ENCODE results near the gene CWC27. TPM values are rescaled to one million over a fixed set of nuclear protein-coding genes. Genes with fewer than 3 reads are reported as not detected.

CWC27 gene
- polyA plus RNA-seq, 3 donors from 2014 or later = 19.2 to 33.4 (median 28.1) TPM

DNA sequence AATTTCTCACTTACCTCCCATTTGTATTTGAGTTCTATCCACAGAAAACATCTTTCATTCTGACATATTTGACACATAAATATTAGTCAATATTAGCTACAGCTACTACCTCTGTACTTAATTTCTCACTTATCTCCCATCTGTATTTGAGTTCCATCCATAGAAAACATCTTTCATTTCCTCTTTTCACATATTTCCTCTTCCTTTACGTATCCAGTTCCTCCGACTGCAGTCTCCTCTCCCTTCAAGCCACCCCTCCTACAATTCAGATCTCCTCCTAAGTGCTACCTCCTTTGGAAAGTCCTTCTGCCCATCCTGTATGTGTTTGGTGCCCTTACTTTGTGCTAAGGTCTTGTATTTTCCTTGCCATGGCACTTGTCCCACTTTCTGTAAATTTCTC lies 1.8 kb upstream of the CWC27 start:
- H3K4me3 Mint-ChIP-seq = peak overlapping the region; percentile 14 to 100 (median 99)
- peaks cover 0 to 3% (median 0%) of the 10 kb centered on the region in 3 donors for H3K36me3 Mint-ChIP-seq
- no peaks in the 10 kb centered on the region for H3K9me3 Mint-ChIP-seq
- H3K27ac Mint-ChIP-seq = peak overlapping the region in 3 of 6 donors; percentile 14 to 50 (median 25)
- peaks cover 52 to 73% of the 10 kb centered on the region in 2 donors for H3K4me1 Mint-ChIP-seq
- H3K27me3 Mint-ChIP-seq (ENCODE audit: low read depth in 3 of 3) = peaks cover 0 to 6% (median 3%) of the 10 kb centered on the region in 3 donors
- no peak for DNase-seq

DNA sequence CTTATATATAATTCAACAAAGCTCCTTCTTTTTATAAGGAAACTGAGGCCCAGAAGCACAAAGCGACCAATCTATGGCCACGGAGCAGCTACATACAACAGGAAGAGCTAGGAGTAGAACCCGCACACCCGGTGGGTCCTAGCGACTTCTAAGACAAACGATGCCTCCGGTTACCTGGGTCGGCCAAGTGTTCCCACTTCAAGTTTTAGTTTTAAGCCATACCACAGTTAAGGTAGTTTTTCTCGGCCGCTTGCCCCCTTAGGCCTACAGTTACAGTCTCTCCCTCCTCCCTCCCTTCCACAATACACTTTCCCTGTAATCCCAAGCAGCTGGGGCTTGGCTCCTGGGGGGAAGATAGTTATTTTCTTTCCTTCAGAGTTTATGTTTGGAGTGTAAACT lies 772 bp upstream of the CWC27 start:
- Mint-ChIP-seq H3K4me3 (peak overlapping the region; percentile 99 to 100 (median 99)), H3K4me1 (peaks cover 53 to 74% of the 10 kb centered on the region in 2 donors), H3K9me3 (no peaks in the 10 kb centered on the region), H3K36me3 (peaks cover 0 to 3% (median 0%) of the 10 kb centered on the region in 3 donors), H3K27me3 (ENCODE audit: low read depth in 3 of 3) (peaks cover 0 to 6% (median 3%) of the 10 kb centered on the region in 3 donors), H3K27ac (peak overlapping the region; percentile 95 to 99 (median 96))
- DNase-seq = peak in 1 of 3 donors; percentile 2

DNA sequence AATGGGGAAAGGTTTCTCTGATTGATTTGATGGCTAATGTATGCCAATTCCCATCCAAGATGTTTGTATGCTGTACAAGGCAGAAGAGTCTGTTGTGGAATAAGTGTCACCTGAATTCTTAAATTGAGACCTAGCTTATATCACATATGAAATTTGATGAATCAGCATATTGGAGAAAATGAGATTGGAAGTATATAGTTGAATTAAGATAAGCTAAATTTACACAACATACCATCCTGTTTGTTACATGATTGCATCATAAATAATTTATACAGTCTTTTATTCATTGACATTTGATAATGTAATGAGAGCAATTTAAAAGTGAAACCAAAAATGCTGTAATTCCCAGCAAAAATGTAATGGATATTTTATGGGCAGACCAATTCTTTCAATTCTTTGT lies 1.1 kb downstream of the CWC27 start:
- H3K4me3 Mint-ChIP-seq = peak overlapping the region; percentile 99 to 100 (median 99)
- H3K4me1 Mint-ChIP-seq = peaks cover 51 to 75% of the 10 kb centered on the region in 2 donors
- H3K36me3 Mint-ChIP-seq = no peaks in the 10 kb centered on the region
- H3K27me3 Mint-ChIP-seq (ENCODE audit: low read depth in 3 of 3) = peaks cover 0 to 6% (median 3%) of the 10 kb centered on the region in 3 donors
- no peak for DNase-seq
- H3K9me3 Mint-ChIP-seq = no peaks in the 10 kb centered on the region
- peak overlapping the region in 3 of 6 donors; percentile 95 to 99 (median 98) for H3K27ac Mint-ChIP-seq

DNA sequence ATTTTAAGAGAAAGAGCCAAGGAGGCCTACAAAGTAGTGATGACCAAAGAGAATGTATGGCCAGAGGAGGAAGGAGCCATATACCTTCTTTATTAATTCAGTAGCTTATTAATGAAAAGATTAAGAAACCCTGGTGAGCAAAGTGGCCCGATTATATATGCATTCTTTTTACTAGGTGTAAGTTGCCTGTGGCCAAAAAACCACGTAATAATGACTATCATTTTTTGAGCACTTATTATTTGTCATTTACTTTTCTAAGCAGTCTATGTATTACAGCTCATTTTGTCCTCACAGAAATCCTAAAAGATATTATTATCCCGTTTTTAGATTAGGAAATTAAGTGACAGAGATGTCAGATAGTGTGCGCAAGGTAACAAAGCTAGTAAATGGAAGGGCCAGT lies 3.0 kb downstream of the CWC27 start:
- Mint-ChIP-seq H3K4me1 (peaks cover 37 to 57% of the 10 kb centered on the region in 2 donors), H3K27ac (no peak overlapping the region), H3K9me3 (no peaks in the 10 kb centered on the region), H3K4me3 (no peak overlapping the region), H3K36me3 (peaks cover 0 to 10% (median 10%) of the 10 kb centered on the region in 3 donors), H3K27me3 (ENCODE audit: low read depth in 3 of 3) (peaks cover 0 to 6% (median 3%) of the 10 kb centered on the region in 3 donors)
- no peak for DNase-seq

DNA sequence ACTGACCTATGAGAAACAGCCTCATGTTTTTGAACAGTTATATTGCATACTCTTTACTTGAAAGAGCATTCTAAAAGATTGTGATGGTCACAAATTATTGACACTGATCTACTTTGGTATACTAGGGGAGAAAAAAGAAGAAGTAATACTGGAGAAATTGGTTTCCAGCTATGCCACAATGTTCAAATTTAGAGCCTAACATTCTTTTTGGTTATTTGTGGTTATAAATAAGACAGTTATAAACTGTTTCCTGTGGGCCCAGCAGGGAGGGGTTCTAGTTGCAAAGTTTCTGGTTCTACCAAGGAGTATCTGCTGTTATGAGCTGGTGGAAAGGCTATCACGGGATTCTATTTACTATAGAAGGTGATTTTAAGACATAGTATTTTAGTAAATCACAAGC lies 4.8 kb downstream of the CWC27 start:
- H3K36me3 Mint-ChIP-seq = peaks cover 0 to 10% (median 10%) of the 10 kb centered on the region in 3 donors
- H3K27ac Mint-ChIP-seq = no peak overlapping the region
- H3K9me3 Mint-ChIP-seq = no peaks in the 10 kb centered on the region
- no peak overlapping the region for H3K4me3 Mint-ChIP-seq
- H3K4me1 Mint-ChIP-seq = peaks cover 24 to 39% of the 10 kb centered on the region in 2 donors
- peaks cover 0 to 4% (median 1%) of the 10 kb centered on the region in 3 donors for H3K27me3 Mint-ChIP-seq (ENCODE audit: low read depth in 3 of 3)
- DNase-seq = no peak

DNA sequence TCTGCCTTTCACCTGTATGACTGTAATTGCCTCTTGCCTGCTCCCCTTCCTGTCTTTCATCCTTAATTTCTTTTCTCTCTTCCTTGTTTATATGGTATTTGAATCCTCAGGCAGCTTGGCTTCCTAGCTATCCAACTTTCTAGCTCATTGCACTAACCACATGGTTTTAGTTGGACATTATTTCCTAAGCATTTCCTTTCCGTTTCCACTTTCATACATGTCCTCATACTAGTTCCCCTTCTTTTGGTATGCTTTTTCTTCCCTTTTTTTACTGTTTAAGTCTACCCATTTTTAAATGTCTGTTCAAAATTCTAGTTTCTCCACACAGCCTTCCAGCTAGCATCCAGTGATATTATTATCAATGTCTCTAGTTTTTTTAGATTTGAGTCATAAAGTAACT lies 6.6 kb downstream of the CWC27 start:
- H3K36me3 Mint-ChIP-seq = peaks cover 8 to 18% (median 10%) of the 10 kb centered on the region in 3 donors
- H3K4me3 Mint-ChIP-seq = no peak overlapping the region
- peaks cover 10 to 33% of the 10 kb centered on the region in 2 donors for H3K4me1 Mint-ChIP-seq
- H3K27me3 Mint-ChIP-seq (ENCODE audit: low read depth in 3 of 3) = no peaks in the 10 kb centered on the region
- DNase-seq = no peak
- H3K9me3 Mint-ChIP-seq = no peaks in the 10 kb centered on the region
- no peak overlapping the region for H3K27ac Mint-ChIP-seq

DNA sequence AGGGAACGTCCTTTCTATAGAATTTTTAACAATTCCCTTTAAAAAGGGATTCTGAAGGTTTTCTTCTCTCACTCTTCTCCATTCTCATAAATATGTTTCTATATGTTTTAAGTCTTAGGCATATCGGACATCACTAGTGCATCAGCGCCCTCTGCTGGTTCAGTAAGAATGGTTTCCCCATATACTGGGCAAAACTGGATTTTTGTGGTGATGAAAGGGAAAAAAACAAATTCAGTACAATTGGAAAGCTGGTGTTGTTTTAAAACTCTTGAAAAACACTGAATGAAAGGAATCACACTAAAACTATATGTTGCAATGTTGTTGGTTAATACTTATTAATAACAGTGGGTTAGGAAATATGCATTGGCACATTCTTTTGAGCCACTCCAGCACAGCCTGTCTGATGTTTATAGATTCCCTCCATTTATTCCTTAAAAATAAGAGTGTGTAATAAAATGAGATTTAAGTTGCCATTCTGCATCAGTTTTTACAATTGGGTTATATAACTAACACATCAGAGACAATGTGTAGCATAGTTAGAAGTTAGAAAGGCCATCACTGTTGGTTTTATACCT lies 15.8 kb downstream of the CWC27 start:
- Mint-ChIP-seq H3K4me3 (no peak overlapping the region), H3K4me1 (peaks cover 4 to 7% of the 10 kb centered on the region in 2 donors), H3K9me3 (no peaks in the 10 kb centered on the region), H3K36me3 (peaks cover 3 to 15% (median 13%) of the 10 kb centered on the region in 3 donors), H3K27ac (no peak overlapping the region), H3K27me3 (ENCODE audit: low read depth in 3 of 3) (no peaks in the 10 kb centered on the region)
- peak; percentile 50 to 65 (median 60) for DNase-seq

DNA sequence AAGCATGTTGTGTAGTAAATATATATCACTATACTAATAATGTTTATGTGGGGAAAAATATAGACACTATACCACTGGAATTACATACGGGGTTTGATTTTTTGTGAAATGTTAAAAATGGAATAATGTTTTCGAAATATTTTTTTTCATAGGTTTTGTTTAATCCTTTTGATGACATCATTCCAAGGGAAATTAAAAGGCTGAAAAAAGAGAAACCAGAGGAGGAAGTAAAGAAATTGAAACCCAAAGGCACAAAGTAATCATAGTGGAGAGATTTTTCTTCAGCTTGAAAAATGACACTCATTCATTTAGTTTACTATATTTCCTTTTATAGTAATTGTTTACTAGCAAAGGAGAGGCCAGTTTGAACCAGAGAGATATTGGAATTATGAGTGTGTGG lies 17.6 kb downstream of the CWC27 start:
- Mint-ChIP-seq H3K9me3 (no peaks in the 10 kb centered on the region), H3K4me3 (no peak overlapping the region), H3K27ac (no peak overlapping the region), H3K27me3 (ENCODE audit: low read depth in 3 of 3) (no peaks in the 10 kb centered on the region), H3K36me3 (peaks cover 3 to 18% (median 12%) of the 10 kb centered on the region in 3 donors), H3K4me1 (no peaks in the 10 kb centered on the region)
- DNase-seq = no peak

DNA sequence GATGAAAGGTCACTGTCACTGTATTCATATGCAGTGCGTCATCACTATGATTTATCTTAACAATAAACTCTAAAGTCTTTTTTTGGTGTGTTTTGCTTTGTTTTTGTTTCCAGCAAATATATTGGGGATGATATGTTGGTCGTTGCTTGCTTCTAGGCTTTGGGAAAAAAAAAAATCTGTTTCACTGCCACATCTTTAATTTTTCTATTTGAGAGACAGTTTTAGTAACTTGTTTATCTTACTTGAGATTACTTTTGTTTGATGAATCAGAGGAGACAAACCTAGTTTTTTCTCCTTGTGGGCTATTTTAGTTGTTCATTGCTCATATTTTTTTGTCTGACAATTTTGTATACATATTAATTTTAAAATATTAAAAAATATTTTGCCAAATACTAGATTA lies 19.4 kb downstream of the CWC27 start:
- H3K4me3 Mint-ChIP-seq = no peak overlapping the region
- H3K27ac Mint-ChIP-seq = no peak overlapping the region
- no peaks in the 10 kb centered on the region for H3K9me3 Mint-ChIP-seq

DNA sequence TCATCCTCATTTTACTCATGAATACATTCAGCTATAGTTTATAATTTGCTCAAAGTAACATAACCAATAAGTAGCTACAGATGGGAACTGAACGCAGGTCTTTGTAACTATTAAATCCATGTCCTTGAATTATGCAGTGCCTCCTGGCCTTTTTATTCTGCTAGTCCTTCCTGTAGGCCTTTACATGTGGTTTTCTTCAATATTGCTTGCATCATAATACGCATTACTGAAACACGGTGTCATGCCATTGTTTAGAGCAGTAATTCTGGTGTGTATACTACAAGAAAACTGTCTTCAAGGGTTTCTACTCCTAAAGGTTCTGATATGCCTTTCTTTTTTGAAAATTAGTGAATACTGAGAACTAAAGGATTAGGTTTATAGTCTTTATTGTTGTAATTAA lies 20.7 kb downstream of the CWC27 start:
- no peaks in the 10 kb centered on the region for H3K9me3 Mint-ChIP-seq
- H3K4me3 Mint-ChIP-seq = no peak overlapping the region
- H3K27me3 Mint-ChIP-seq (ENCODE audit: low read depth in 3 of 3) = peaks cover 0 to 1% (median 0%) of the 10 kb centered on the region in 3 donors
- H3K4me1 Mint-ChIP-seq = no peaks in the 10 kb centered on the region
- no peak overlapping the region for H3K27ac Mint-ChIP-seq
- peaks cover 3 to 26% (median 12%) of the 10 kb centered on the region in 3 donors for H3K36me3 Mint-ChIP-seq
- no peak for DNase-seq

More for the DNA sequence above, 19.4 kb downstream of the CWC27 start:
- Mint-ChIP-seq H3K4me1 (no peaks in the 10 kb centered on the region), H3K36me3 (peaks cover 3 to 22% (median 12%) of the 10 kb centered on the region in 3 donors), H3K27me3 (ENCODE audit: low read depth in 3 of 3) (peaks cover 0 to under 1% (median 0%) of the 10 kb centered on the region in 3 donors)
- DNase-seq = no peak

DNA sequence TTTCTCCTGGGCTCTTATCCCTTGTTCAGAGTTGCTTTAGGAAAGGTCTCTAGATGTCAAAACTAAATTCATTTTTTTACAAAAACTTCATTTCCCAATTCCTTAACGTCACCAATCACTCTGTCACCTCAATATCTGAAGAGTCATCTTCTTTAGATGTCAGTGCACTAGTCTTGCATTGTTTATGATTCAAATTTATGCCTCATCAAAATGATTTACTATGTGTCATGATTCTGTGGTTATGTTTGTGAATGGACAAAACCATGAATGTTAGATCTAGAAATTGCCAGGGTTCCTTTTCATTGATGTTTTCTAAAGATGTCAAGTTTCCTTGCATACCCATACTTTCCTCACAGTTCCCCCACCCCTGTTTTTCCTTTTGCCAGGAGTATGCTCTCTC lies 21.5 kb downstream of the CWC27 start:
- no peaks in the 10 kb centered on the region for H3K9me3 Mint-ChIP-seq
- H3K36me3 Mint-ChIP-seq = peaks cover 3 to 26% (median 12%) of the 10 kb centered on the region in 3 donors
- H3K27me3 Mint-ChIP-seq (ENCODE audit: low read depth in 3 of 3) = peaks cover 0 to 1% (median 0%) of the 10 kb centered on the region in 3 donors

DNA sequence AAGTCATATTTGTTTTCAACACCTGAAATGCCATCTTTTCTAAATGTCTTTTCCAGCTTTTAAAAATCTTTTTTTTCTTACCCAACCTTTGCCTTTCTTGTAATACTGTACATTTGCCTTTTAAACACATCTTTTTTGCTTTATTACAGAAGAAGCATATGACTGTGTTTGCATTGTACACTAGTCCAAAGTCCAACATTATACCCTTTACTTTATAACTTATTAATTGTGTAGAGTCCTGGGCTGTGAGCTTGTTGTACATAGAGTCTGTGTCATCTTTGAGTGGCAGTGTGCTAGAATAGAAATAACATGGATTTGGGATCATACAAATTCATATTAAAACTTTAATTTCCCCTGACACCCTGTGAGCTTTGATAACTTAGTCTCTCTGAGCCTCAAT lies 23.7 kb downstream of the CWC27 start:
- no peak overlapping the region for H3K4me3 Mint-ChIP-seq
- H3K36me3 Mint-ChIP-seq = peaks cover 6 to 17% (median 10%) of the 10 kb centered on the region in 3 donors
- DNase-seq = no peak
- no peaks in the 10 kb centered on the region for H3K9me3 Mint-ChIP-seq
- no peaks in the 10 kb centered on the region for H3K4me1 Mint-ChIP-seq
- H3K27ac Mint-ChIP-seq = no peak overlapping the region
- peaks cover 0 to 1% (median 0%) of the 10 kb centered on the region in 3 donors for H3K27me3 Mint-ChIP-seq (ENCODE audit: low read depth in 3 of 3)

More for the DNA sequence above, 21.5 kb downstream of the CWC27 start:
- no peak for DNase-seq
- no peak overlapping the region for H3K4me3 Mint-ChIP-seq
- H3K4me1 Mint-ChIP-seq = no peaks in the 10 kb centered on the region
- no peak overlapping the region for H3K27ac Mint-ChIP-seq

DNA sequence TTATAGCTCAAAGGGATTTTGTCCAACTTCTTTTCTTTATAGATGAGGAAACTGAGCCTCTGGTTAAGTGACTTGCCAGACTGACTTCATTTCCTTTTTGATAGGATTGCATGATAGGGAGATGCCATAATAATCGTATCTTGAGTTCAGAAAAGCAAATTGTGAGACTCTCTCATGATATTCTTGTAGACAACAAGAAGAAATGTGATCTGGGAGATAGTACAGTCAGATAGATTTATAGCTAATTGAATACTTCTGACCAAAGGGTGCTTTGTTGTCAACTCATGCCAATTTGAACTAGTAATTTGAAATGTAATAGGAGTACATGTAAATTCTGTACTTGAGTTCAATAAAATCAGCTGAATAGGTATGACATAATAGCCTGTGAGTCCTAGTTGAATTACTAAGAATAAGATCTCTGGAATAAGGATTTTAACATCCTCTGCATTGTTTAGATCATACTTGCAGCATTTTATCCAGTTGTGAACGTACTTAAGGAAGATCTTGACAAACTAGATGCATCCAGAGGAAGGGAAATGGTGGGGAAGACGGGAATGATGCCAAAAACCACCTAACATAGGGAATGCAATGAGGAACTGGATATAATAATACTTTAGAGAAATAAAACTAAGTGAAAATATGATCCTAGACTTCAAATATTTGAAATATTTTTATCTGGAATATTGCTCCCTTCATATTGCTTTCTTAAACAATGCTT lies 25.5 kb downstream of the CWC27 start:
- Mint-ChIP-seq H3K9me3 (no peaks in the 10 kb centered on the region), H3K27me3 (ENCODE audit: low read depth in 3 of 3) (peaks cover 0 to 1% (median 0%) of the 10 kb centered on the region in 3 donors), H3K4me3 (no peak overlapping the region), H3K27ac (no peak overlapping the region), H3K4me1 (no peaks in the 10 kb centered on the region), H3K36me3 (peaks cover 6 to 22% (median 10%) of the 10 kb centered on the region in 3 donors)
- no peak for DNase-seq

DNA sequence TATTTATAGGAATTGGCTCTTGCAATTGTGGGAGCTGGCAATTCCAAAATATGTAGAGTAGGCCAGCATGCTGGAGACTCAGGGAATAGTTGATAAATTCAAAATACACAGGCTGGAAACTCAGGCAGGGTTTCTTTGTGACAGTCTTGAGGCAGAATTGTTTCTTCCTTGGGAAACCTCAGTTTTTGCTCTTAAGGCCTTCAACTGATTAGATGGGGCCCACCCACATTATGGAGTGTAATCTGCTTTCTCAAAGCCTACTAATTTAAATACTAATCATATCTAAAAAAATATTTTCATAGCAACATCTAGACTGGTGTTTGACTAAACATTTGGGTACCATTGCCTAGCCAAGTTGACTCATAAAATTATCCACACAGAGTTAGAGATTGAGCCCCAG lies 27.6 kb downstream of the CWC27 start:
- Mint-ChIP-seq H3K27ac (no peak overlapping the region), H3K36me3 (peaks cover 6 to 21% (median 6%) of the 10 kb centered on the region in 3 donors), H3K27me3 (ENCODE audit: low read depth in 3 of 3) (peaks cover 0 to 1% (median 0%) of the 10 kb centered on the region in 3 donors), H3K4me1 (no peaks in the 10 kb centered on the region), H3K9me3 (no peaks in the 10 kb centered on the region), H3K4me3 (no peak overlapping the region)
- DNase-seq = no peak

Data from immature natural killer cell (primary cell).